Measurements from ENCODE around the gene TBC1D2B.
"Not testable (repeated sequence)": the region's sequence is repeated elsewhere in the genome, so short reads cannot be mapped to it uniquely, and the experiment has no call there.

Gene TBC1D2B

DNA sequence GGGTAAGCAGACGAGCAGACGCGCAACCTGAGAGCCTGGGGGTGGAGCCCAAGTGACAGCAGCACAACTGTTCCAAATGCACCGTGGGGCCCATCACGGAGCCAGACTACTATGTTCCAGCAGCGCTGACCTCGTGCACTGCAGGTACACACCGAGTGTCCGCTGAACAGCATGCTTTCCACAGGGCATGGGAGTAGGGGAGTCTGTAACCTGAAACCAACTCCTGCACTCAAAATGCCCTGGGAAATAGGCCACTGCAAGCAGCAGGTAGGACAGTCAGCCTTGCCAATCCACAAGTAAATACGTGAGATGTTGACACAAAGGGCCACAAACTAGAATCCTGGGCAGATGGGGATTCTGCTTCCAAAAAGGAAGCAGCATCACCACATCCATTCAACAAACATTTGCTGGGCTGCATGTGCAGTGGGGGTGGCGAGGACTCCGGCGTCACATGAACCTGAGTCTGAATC is 73.9 kb downstream of the TBC1D2B start:
- DNase-seq (ENCODE audit: low read depth, low spot score) = no peak

DNA sequence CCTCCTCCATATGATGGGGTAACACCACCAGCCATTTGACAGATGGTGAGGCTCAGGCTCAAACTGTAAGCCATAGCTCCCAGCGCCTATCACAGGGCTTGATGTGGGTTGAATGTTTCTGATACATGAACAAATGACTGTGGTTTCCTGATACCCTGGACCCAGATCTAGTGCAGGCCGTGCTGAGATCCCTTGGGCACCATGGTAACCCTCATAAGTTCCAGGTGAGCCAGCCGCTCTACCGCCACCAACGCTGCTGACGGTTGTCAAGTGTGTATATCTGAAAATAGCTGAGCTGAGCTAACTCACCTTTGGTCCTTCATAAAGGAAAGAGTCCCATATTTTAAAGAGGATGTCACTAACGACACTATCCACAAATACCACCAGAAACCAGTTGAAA is 74.5 kb downstream of the TBC1D2B start:
- no peak for DNase-seq (ENCODE audit: low read depth, low spot score)

DNA sequence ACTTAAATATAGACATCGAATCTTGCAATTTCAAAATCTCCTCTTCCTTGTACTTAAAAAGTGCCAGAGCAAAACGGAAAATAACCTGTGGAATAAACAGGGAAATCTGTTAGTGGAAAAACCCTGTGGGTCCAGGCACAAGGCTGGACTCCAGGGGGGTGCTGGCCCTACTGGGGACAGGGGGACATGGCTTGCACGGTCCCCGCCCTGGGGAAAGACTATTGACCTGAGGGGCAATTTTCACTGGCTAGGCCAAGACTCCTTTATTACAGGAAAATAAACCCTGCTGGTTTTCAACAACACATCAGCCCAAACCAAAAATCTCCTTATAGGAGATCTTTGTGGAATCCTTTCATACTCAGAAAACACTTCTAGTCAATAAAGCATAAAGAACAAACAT is 75.9 kb downstream of the TBC1D2B start:
- DNase-seq (ENCODE audit: low read depth, low spot score) = no peak

DNA sequence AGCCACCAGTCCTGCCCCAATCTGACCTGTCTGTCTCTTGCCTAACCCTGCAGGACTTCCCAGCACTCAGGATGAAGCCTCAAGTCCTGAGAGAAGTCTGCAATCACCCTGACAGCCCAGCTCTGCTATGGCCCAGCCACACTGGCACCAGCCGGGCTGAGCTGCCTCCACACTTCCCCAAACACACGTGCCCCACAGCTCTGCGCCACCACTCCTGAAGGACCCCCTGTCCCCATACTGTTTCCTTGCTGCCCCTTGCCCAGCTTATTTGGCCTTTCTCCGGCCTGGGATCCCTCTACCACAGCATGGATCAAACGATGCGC is 76.6 kb downstream of the TBC1D2B start:
- no peak for DNase-seq (ENCODE audit: low read depth, low spot score)

DNA sequence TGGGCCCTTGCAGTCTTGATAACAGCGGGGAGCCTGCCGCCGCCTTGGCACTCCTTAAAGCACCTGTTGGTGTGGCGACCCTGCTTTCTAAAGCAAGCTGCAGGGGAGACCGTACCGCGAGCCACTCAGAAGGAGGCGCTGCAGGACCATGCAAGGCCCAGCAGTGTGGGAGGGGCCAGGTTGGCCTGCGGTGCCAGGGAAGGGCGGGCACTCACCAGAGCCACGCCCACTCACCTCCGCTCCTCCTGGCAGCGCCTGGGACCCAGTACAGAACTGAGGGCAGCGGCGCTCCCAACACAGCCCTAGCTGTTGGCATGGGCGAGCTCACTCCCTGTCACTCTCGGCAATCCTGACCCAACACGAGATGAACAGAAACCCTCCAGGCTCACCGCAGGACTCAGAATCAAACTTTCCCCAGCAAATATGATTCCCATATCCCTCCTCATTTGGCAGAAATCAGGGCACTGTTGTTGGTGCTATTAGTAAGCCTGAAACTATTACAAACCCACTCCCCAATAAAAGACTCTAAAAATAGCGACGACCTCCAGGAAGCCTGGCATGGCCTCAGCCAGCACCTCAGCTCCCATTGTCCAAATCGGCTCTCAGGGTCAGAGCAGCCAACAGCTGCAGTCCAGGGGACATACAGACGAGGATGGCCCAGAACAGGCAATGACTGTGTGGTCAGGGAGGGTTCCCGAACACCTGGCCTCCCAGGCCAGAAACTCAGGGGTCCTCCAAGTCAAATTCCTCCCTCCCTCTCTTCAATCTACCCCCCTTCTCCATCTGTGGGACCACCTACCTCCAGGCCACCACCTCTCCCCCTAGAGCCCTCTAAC is 77.2 kb downstream of the TBC1D2B start:
- peak; percentile 52 for DNase-seq (ENCODE audit: low read depth, low spot score)

DNA sequence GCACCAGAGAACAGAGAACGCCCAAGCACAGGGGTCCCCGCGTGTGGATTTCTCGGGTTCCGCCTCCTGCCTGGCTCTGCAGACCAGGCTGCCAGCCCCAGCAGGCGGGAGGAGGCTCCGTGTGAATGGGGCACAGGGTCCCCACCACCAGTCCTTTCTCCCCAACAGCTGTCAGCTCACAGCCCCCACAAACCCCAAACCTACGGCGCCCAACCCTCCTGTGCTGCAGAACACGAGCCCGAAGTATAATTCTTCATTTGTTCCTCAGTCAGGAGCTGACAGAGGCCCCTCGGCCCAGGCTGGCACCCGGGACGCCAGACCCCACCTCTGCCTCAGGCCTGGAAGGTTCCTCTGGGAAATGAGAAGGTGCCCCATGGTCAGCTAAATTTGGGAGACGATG is 78.0 kb downstream of the TBC1D2B start:
- no peak for DNase-seq (ENCODE audit: low read depth, low spot score)

DNA sequence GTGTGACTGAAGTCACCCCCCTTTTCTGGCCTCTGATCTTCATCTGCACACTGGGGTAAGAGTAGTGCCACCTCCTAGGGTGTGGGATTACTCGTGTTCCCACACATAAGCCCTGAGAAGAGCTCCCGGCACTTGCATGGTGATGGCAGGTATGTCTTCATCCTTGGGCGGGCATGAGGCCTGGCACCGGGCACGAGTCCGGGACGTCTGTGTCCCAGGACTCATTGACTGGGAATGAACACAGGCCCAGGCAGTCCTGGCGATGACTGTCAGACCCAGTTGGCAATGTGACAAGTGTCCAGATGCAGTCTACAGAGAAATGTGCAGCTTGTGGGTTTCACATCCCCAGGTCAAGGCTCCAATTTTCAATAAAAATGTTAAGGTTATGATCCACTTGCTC is 78.9 kb downstream of the TBC1D2B start:
- DNase-seq (ENCODE audit: low read depth, low spot score) = no peak

DNA sequence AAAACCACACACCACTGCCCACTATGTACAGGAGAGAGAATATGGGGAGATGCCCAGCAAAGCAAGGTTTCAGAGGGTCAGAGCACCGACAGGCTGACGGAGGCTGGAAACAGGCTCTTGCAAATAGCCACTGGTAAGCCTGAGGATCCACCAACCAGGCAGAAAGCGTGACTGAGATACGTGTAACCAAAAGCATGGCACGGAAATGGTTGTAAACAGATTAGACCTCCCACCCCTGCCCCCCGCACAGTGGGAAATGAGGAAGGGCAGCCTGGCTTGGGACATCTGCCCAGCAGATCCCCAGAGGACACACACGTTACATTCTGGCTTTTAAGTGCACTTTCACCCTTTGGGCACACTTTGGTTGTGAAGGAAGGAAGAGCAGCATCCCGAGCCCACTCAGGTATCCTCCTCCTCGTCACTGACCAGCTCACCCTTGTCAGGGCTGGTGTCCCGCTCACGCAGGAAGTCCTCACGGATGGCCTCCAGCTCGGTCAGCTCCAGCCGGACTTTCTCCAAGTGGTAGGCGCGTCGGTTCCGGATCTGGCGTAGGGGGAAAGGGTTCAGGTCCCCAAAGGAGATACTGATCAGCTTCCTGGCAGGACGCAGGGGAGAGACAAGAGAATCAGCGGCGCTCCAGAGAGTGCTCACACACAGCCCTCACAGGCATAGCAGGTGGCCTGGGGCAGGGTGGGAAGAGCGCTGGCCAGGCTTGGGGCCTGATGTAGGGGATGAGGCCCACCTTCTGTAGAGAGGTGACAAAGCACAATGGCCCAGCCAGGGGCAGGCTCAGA is 79.6 kb downstream of the TBC1D2B start:
- not testable (repeated sequence) for DNase-seq (ENCODE audit: low read depth, low spot score)

DNA sequence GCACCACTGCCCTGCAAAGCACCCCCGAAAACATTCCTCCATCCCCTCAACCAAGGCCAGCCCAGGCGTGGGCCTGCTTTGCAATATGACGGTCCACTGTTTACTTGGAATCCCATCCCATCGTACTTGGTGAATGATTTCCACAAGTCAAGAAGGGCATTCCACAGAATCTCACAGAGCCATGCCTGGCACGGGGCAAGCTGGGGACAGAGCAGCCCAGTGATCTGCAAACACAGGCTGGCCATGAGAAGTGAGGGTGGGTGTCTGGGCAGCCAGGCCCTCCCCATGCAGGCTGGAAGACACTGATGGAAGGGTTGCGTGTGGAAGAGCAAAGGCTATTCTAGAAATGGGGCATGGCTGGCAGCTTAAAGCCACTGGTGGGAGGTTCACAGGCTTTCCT is 80.3 kb downstream of the TBC1D2B start:
- DNase-seq (ENCODE audit: low read depth, low spot score) = not testable (repeated sequence)

DNA sequence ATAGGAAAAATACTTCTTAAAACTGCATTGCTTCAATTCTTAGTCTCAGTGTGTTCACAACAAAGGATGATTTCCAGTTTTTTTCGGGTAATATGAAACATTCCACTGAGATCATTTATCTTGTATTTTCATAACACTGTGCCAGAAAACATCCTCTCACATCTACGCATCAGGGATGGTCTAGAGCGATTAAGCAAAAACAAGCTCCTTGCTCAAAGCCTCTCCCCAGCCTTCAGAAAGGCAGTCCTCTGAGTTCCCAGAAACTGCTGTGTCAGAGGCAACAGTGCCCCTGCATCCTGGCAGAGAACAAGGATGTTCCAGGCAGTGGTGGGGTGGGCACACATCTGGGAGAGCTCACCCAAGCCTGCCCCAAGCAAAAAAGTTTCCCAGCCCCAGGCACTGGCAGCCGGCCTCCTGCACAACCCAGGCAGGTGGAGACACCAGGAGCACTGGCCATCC is 80.8 kb downstream of the TBC1D2B start:
- DNase-seq (ENCODE audit: low read depth, low spot score) = not testable (repeated sequence)

DNA sequence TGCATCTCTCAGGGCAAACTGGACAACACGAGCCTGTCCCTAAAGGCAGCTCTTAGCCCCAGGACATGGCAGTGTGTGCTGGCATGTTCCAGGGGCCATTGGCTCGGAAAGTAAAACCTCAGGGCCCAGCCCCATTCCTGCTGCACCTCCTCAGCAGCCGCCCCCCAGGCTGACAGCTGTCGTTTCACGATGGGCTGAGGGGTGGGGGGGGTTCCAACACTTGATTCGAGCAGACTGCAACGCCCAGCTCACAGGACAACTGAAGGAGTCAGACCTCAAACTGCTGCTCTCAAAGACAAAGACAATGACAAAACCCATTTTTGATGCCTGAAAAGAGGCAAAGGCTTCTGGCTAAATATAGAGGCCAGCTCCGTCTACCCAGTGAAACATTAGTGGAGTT is 81.3 kb downstream of the TBC1D2B start:
- not testable (repeated sequence) for DNase-seq (ENCODE audit: low read depth, low spot score)

DNA sequence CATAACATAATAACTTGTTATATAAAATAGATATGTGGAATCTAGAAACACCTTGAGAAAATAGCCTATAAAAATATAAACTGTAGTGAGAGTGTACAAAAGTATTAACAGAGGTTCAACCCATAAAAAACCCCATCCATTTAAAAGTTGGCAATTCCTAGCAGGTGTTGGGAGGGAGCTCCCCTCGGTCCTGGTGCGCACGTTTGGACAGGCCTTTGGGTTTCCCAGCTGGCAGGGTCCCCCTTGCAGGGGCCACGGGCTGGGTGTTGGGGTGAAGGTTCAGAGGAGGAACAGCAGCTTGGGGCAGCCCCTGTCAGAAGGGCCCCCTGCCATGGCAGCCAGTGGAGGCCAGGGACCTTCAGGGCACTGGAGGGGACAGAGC is 82.0 kb downstream of the TBC1D2B start:
- DNase-seq (ENCODE audit: low read depth, low spot score) = not testable (repeated sequence)

DNA sequence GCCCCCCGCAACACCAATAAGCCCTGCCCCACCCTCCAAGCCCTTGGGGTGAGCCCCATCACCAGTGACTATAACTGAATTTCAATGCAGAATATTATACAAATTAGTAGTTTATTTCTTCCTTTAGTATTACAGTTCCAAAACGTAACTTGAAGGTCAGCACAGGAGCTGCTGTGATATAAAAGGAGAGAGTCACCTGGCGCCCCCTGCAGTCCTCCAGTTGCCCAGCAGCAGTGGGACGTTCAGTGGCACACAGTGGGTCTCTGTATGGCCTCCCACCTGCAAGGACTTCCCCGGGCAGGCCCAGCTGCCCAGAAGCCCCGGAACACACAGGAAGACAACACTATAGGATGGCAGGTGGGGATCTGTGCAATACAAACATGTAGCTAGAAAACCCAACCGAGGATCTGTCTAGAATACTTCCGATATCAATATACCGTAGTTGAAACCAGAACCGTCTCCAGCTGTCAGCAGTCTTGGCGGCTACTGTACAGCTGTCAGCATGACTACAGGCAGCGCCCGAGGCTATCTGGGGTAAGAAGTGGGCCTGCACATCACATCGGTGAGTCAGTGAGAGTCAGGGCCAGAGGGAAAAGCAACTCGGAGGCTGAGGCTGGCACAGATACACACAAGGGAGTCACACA is 82.5 kb downstream of the TBC1D2B start:
- not testable (repeated sequence) for DNase-seq (ENCODE audit: low read depth, low spot score)

DNA sequence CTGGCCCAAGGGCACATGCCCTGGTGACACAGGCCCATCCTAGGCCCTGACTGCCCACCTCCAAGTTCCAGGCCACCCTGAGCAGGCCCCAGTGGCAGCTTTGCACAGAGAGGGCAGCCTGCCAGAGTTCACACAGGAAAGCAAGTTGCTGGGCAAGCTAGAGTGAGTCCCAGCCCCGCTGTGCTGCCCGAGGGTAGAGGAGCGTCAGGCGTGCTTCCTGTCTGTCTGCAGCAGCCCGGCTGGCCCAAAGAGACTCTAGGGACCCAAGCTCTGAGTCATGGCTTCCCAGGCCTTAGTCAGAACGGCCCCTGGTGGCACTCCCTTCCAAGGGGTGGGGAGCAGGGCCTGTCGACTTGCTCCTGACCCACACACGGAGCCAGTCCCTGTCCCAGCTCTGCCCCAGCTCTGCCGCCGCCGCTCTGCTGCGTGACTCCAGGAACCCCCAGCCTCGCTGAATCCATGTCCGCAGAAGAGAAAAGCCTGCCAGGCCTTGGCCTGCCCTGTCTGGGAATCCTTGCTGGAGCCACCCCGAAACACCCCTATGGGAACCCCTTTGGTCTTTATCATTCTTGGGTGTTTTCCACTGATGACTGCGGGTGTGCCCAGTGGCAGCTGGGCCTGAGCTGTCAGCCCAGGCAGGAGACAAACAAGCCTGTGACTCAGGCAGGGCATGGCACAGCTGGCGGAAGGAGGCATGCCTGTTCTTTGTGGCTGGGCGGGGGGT is 83.4 kb downstream of the TBC1D2B start:
- DNase-seq (ENCODE audit: low read depth, low spot score) = not testable (repeated sequence)

DNA sequence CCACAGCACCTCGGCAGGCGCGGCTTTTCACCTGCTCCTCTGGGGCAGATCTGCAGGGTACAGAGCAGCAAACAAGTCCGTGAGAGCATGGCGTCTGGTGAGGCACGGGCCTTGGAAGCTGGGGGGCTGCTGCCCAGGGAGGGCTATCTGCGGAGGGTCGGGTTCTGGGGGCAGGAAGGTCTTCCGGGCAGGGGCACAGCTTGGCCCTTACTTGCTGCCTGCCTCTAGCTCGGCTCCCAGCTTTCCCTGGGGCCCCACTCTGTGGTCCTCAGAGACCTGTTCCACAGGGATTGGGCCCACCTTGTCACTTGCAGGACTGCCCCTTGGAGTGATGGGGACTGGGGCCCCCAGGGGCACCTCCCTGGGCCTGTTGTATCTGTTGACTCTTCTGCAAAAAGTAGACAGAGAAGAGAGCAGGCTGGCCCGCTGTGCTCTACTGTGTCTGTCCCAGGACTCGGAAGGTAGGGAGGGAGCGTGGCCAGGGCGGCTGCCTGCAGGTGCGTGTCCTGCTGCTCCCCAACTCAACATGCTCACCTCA is 84.1 kb downstream of the TBC1D2B start:
- DNase-seq (ENCODE audit: low read depth, low spot score) = no peak

DNA sequence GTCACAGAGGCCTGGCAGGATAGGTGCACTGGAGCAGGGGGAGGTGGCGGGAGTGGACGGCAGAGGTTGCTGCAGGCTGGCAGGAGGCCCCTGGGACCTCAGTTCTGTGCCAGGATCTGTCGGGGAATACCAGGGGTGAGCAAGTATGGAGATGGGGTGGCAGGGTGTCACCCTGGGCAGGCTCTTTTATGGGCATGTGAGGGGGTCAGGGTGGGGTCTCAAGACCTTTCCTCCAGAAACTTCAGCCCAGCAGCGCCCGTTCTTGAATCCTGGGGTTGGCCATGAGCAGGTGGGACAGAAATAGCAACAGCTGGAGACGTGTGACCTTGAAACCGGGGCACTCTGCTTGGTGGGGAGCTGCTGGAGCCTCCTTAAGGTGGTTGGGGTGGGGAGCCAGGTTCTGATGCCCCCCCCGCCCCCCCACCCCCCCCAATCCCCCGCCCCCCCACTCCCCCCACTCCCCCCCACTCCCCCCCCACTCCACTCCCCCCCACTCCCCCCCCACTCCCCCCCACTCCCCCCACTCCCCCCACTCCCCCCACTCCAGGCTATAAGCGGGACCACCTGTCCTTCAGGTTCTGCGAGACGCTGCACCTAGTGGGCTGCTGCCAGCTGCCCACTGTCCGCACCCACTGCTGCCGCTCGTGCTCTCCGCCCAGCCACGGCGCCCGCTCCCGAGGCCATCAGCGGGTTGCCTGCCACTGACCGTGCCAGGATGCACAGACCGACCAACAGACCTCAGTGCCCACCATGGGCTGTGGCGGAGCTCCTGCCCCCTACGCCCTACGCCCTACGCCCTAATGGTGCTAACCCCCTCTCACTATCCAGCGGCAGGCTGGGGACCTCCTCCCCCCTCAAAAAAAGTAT is 84.9 kb downstream of the TBC1D2B start:
- no peak for DNase-seq (ENCODE audit: low read depth, low spot score)

DNA sequence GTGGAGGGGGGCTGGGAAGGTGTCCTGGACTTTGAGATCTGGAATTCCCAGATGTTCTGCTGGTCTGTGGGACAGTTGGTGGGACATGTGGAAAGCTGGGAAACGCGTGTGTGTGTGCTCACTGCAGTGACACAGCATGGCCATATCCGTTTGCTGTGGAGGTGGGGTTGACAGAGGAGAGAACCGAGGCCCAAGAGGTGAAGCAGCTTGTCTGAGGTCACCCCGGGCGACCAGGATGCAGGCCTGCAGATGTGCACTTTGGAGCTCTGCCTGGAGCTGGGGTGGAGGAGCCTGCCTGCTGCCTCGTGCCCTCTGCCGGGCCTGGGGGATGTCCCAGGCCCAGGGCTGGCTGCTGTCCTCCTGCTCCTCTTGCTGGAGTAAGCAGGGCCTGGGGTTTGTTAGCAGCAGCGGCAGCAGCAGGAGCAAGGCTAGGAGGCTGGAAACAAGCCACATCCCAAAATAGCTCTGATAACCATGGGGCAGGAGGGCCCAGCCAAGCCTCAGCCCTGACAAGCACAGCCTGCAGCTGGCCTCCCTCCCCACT is 85.8 kb downstream of the TBC1D2B start:
- DNase-seq (ENCODE audit: low read depth, low spot score) = not testable (repeated sequence)

DNA sequence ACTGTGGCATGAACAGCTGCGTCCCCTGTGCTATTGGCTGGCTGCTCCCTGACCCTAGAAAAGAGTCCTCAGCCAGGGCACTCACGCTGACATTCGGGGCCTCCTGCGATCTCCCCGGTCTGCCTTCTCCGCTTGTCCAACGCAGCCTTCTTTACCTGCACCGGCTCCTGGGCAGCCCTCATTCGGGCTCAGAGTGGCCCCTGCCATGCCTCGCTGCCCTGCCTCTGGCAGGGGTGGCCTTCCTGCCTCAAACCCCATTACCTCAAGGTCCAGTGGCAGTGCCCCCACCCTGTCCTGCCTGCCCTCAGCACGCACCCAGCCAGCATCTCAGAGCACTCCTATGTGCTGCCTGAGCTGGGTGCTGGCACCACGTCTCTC is 86.5 kb downstream of the TBC1D2B start:
- no peak for DNase-seq (ENCODE audit: low read depth, low spot score)

DNA sequence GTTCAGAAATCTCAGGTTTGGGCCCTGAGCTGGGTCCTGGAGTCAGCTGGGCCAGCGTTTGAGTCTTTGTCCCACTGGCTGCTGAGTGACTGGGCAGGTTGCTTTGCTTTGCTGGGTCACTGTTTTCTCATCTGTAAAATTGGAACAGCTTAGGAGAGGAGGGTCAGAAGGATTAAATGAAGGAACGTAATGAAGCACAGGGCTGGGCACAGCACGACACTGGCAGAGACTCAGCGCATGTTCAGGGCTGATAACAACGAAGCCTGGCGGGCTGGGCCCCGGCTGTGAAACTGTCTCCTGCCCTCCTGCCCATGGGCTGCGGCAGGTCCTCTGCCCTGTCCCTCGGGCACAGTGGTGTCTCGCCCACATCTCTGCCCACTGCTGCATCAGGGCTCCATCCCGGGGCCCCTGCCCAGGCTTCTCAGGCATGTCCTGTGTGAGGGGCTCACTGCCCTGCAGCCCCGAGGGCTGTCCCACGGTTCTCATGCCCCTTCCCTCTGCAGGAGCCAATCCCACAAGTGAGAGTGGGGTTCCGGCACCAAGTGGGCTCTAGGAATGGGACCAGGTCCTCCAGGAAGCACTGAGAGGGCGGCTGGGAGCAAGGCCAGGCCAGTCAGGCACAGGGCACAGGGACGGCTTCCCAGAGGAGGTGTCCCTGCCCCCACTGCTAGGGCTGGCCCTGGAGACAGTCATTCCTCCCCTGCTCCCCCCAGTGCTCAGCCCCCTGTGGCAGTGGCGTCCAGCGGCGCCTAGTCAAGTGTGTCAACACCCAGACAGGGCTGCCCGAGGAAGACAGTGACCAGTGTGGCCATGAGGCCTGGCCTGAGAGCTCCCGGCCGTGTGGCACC is 88.0 kb downstream of the TBC1D2B start:
- DNase-seq (ENCODE audit: low read depth, low spot score) = no peak

Measured in activated CD4-positive, CD25-positive, alpha-beta regulatory T cell treated with anti-CD3 and anti-CD28 coated beads, Interleukin-2, amount 50 U/mL, for 16 hours (primary cell).